HepG2 (cell line): Measurements from ENCODE around the gene ROBO2. TPM values are rescaled to one million over a fixed set of nuclear protein-coding genes. Genes with fewer than 3 reads are reported as not detected.

Source experiments
- ATAC-seq: fragments of 200-7000 bp; cut with Tn5 transposase; 3 replicates; pipeline ENCODE4 v1.9.1; 2020; ENCODE audit warnings: mild to moderate bottlenecking, moderate library complexity
- BruUV-seq: library from RNA; stranded (reverse); fragments of 400-500 nt; replicated peaks from 2 replicates; lab custom pipeline; 2021; lab: Mats Ljungman, UMichigan
- CTCF ChIA-PET: fragments of 300-600 bp; formaldehyde crosslinking; extraction: SDS; loops from one replicate; lab custom pipeline; 2021; ENCODE audit warnings: low total read pairs, inconsistent platforms, low intra/inter-chr PET ratio; lab: Yijun Ruan, JAX
- POLR2A ChIA-PET: fragments of 350-600 bp; sonication (Branson Sonifier 250); formaldehyde crosslinking; loops from one replicate; lab custom pipeline; 2020; ENCODE audit warnings: antibody characterized with exemption, inconsistent platforms; lab: Yijun Ruan, JAX
- DNase-seq: peaks from one replicate; pipeline ENCODE4 v3.0.0-alpha.2; 2015; ENCODE audit warnings: low spot score
- FAIRE-seq: peaks from 3 replicates; lab custom pipeline; 2011; peaks lifted over from hg19 to GRCh38; lab: Jason Lieb, UNC
- H2AFZ ChIP-seq: one replicate; pipeline ENCODE4 v1.6.1; 2011; ENCODE audit warnings: low read length, inconsistent platforms
- H3K27ac ChIP-seq: fragments of 300-600 bp; 3 replicates; pipeline ENCODE4 v1.8.0; 2011; ENCODE audit warnings: mixed run types, mild to moderate bottlenecking, mixed read lengths, low read length, inconsistent platforms; ENCODE audit not compliant: insufficient read depth; ENCODE audit errors: extremely low read length
- H3K27me3 ChIP-seq, 2 experiments: fragments of 200-600 bp in 1 of 2; 2 replicates in 1 of 2; 3 replicates in 1 of 2; pipeline versions ENCODE4 v1.6.0 to v1.8.0; 2011; ENCODE audit warnings: low read length in 2 of 2, mild to moderate bottlenecking in 2 of 2, moderate library complexity in 2 of 2, inconsistent platforms in 1 of 2; ENCODE audit not compliant: insufficient read depth in 2 of 2, control insufficient read depth in 1 of 2
- H3K36me3 ChIP-seq, 2 experiments: fragments of 200-600 bp in 1 of 2; replicated peaks in 1 of 2; 2 replicates in 1 of 2; 3 replicates in 1 of 2; pipeline versions ENCODE4 v1.5.1 to v1.8.0; 2011; ENCODE audit warnings: low read length in 2 of 2, inconsistent platforms in 1 of 2; ENCODE audit not compliant: insufficient read depth in 2 of 2, control insufficient read depth in 1 of 2
- H3K4me1 ChIP-seq: 2 replicates; pipeline ENCODE4 v1.5.1; 2012; ENCODE audit warnings: low read length, inconsistent platforms; ENCODE audit not compliant: insufficient read depth
- H3K4me2 ChIP-seq: 2 replicates; pipeline ENCODE4 v1.6.0; 2011; ENCODE audit warnings: low read depth, low read length, inconsistent platforms
- H3K4me3 ChIP-seq, 3 experiments: fragments of 200-600 bp in 1 of 3; sonication (generic), shearing (Covaris generic) in 1 of 3; replicated peaks in 1 of 3; 2 replicates each; pipeline ENCODE4 v1.5.1; 2011 to 2016; ENCODE audit warnings: low read length in 3 of 3, inconsistent platforms in 2 of 3, low read depth in 2 of 3, mild to moderate bottlenecking in 2 of 3, control low read depth in 1 of 3, mixed read lengths in 1 of 3; ENCODE audit not compliant: insufficient read depth in 1 of 3
- H3K79me2 ChIP-seq: one replicate; pipeline ENCODE4 v1.6.1; 2011; ENCODE audit warnings: low read length, inconsistent platforms; ENCODE audit not compliant: insufficient read depth
- H3K9ac ChIP-seq: 2 replicates; pipeline ENCODE4 v1.6.0; 2011; ENCODE audit warnings: mild to moderate bottlenecking, low read depth, low read length, inconsistent platforms; ENCODE audit not compliant: insufficient read depth
- H3K9me3 ChIP-seq: 2 replicates; pipeline ENCODE4 v1.5.1; 2012; ENCODE audit warnings: mild to moderate bottlenecking, low read length
- H4K20me1 ChIP-seq: 2 replicates; pipeline ENCODE4 v1.6.0; 2011; ENCODE audit warnings: inconsistent platforms, mild to moderate bottlenecking, low read length, moderate library complexity; ENCODE audit not compliant: insufficient read depth
- CHD4 ChIP-seq: fragments of 200-600 bp; sonication (generic); IDR thresholded peaks from 2 replicates; pipeline ENCODE4 v1.7.0; 2017; ENCODE audit warnings: mild to moderate bottlenecking, low read length, borderline replicate concordance
- DRAP1 ChIP-seq: IDR thresholded peaks from 2 replicates; pipeline ENCODE4 v1.6.1; 2016; ENCODE audit warnings: missing genetic modification reagents, missing compliant biosample characterization
- GATAD2A ChIP-seq: IDR thresholded peaks from 2 replicates; pipeline ENCODE4 v1.6.1; 2016
- GFI1 ChIP-seq: sonication (generic); formaldehyde crosslinking; IDR thresholded peaks from 2 replicates; pipeline ENCODE4 v1.5.0; 2020; ENCODE audit warnings: missing genetic modification reagents, mild to moderate bottlenecking, borderline replicate concordance
- HES4 ChIP-seq: sonication (generic); formaldehyde crosslinking; IDR thresholded peaks from 2 replicates; pipeline ENCODE4 v1.9.0; 2021; ENCODE audit warnings: mild to moderate bottlenecking, missing genetic modification reagents, borderline replicate concordance
- ISL2 ChIP-seq: sonication (generic); formaldehyde crosslinking; IDR thresholded peaks from 2 replicates; pipeline ENCODE4 v1.5.0; 2020; ENCODE audit warnings: missing genetic modification reagents
- SIX4 ChIP-seq: sonication (generic); formaldehyde crosslinking; IDR thresholded peaks from 2 replicates; pipeline ENCODE4 v1.4.0; 2020; ENCODE audit warnings: missing genetic modification reagents
- SMAD3 ChIP-seq: sonication (generic); formaldehyde crosslinking; IDR thresholded peaks from 2 replicates; pipeline ENCODE4 v1.4.0; 2020; ENCODE audit warnings: missing genetic modification reagents
- SP140L ChIP-seq: sonication (generic); formaldehyde crosslinking; IDR thresholded peaks from 2 replicates; pipeline ENCODE4 v1.4.0; 2020; ENCODE audit warnings: missing genetic modification reagents, borderline replicate concordance
- ZNF576 ChIP-seq: sonication (generic); formaldehyde crosslinking; IDR thresholded peaks from 2 replicates; pipeline ENCODE4 v1.4.0; 2020; ENCODE audit warnings: mild to moderate bottlenecking, missing genetic modification reagents
- ZNF670 ChIP-seq: sonication (generic); formaldehyde crosslinking; IDR thresholded peaks from 2 replicates; pipeline ENCODE4 v1.8.0; 2022; ENCODE audit warnings: mild to moderate bottlenecking, missing genetic modification reagents, borderline replicate concordance
- WGBS: methylation state at CpG from one replicate; pipeline ENCODE4 v1.1.6; 2017; ENCODE audit warnings: low lambda C conversion rate; 5-methylcytosine and 5-hydroxymethylcytosine counted together
- in situ Hi-C: cut with HindIII; loops from 2 replicates; pipeline ENCODE4 v1.10.0; 2017; ENCODE audit warnings: low pct_unique_long_range_greater_than_20kb; ENCODE audit not compliant: extremely low pct_ligation_motif_present
- intact Hi-C: fragments of 100-400 bp; cut with micrococcal nuclease; formaldehyde crosslinking; loops from one replicate; pipeline ENCODE4 v1.10.0; 2022; ENCODE audit not compliant: unreplicated experiment
- polyA plus RNA-seq, 8 experiments: library from polyadenylated mRNA; depleted of rRNA in 3 of 8; stranded (reverse) in 7 of 8; unstranded in 1 of 8; fragments of >200 nt; fragmentation: Illumina TruSeq in 4 of 8; extraction: Trizol in 4 of 8; gene quantifications; 2 replicates each; pipeline versions ENCODE4 v1.2.1 to v1.2.3, GENCODE V29; 2011 to 2016; ENCODE audit warnings: low read depth in 4 of 8, missing spikeins in 1 of 8, mixed read lengths in 1 of 8; ENCODE audit not compliant: insufficient read depth in 1 of 8
- total RNA-seq, 5 experiments: library from RNA; depleted of rRNA; stranded (reverse); fragments of >200 nt; fragmentation: Illumina TruSeq; extraction: Trizol; gene quantifications; 2 replicates each; pipeline ENCODE4 v1.2.3, GENCODE V29; 2016; ENCODE audit warnings: low read depth in 1 of 5

The ROBO2 gene
- total and polyA plus RNA-seq, 2 of the 13 experiments (the other 11 are each of a cell fraction or from before 2014, with no cell fraction given), result not detected

- Histone ChIP-seq H3K36me3 (no peaks in the 10 kb centered on the region), H2AFZ (no peak overlapping the region), H3K9me3 (no peaks in the 10 kb centered on the region), H3K4me1 (no peaks in the 10 kb centered on the region), H3K27me3 (no peaks in the 10 kb centered on the region), H3K9ac (no peak overlapping the region), H3K79me2 (no peaks in the 10 kb centered on the region), H3K4me3 (no peak overlapping the region), H3K27ac (no peak overlapping the region), H4K20me1 (no peaks in the 10 kb centered on the region), H3K4me2 (no peak overlapping the region)
- no peak for ATAC-seq
- intact Hi-C loops, result no loop called here
- BruUV-seq, result no TSS peak
- 0% methylated on average over 1 of the region's 1 CpG for WGBS
- no peak for DNase-seq
- in situ Hi-C loops, result no loop called here
- POLR2A ChIA-PET, result no interaction called here
- no peak for FAIRE-seq
- CTCF ChIA-PET, result no interaction called here
- TF ChIP-seq ISL2, result no peak
- no peak for TF ChIP-seq HES4 (CRISPR knock-in tag)
- no peak for TF ChIP-seq GATAD2A (CRISPR knock-in tag)
- no peak for TF ChIP-seq CHD4
- TF ChIP-seq SIX4 (CRISPR knock-in tag), result no peak
- no peak for TF ChIP-seq GFI1 (CRISPR knock-in tag)
- no peak for TF ChIP-seq SP140L (CRISPR knock-in tag)
Measured at GRCh38 chr3:77381431-77381830, 341.5 kb downstream of the ROBO2 start.

- in situ Hi-C loops, result no loop called here
- ATAC-seq (no peak), DNase-seq (no peak), FAIRE-seq (no peak)
- no peaks in the 10 kb centered on the region for H3K4me1 ChIP-seq
- no TSS peak for BruUV-seq
- H3K4me3 ChIP-seq, result no peak overlapping the region
- no peaks in the 10 kb centered on the region for H3K79me2 ChIP-seq
- H3K27me3 ChIP-seq, result no peaks in the 10 kb centered on the region
- ChIA-PET POLR2A (no interaction called here), CTCF (no interaction called here)
- no peak overlapping the region for H2AFZ ChIP-seq
- no peak overlapping the region for H3K4me2 ChIP-seq
- no peaks in the 10 kb centered on the region for H3K9me3 ChIP-seq
- WGBS, result 10% methylated on average over 5 of the region's 5 CpGs
- H4K20me1 ChIP-seq, result no peaks in the 10 kb centered on the region
- H3K36me3 ChIP-seq, result no peaks in the 10 kb centered on the region
- TF ChIP-seq ZNF670 (CRISPR knock-in tag), result no peak
- TF ChIP-seq DRAP1, result no peak
- no peak for TF ChIP-seq SMAD3 (CRISPR knock-in tag)
- TF ChIP-seq ZNF576 (CRISPR knock-in tag), result no peak
- intact Hi-C loops, result no loop called here
- no peak overlapping the region for H3K9ac ChIP-seq
- H3K27ac ChIP-seq, result no peak overlapping the region
Measured at GRCh38 chr3:77392181-77392580, 352.3 kb downstream of the ROBO2 start.
